Measurements from ENCODE around the gene LRMDA.

GRCh38 chr10:76296957-76297356 is 865.5 kb downstream of the LRMDA start:
- TF ChIP-seq POLR2A (IDR thresholded peaks at IDR 0.05; ENCODE audit: low read depth, low read length) (no peak), MAX (IDR thresholded peaks at IDR 0.05; ENCODE audit: insufficient read depth, insufficient read length) (no peak), EZH2 (IDR thresholded peaks at IDR 0.05; ENCODE audit: borderline replicate concordance, low read depth, low read length, severe bottlenecking) (no peak)
